PC-3 (cell line): ENCODE results near the gene CHODL. TPM values are rescaled to one million over a fixed set of nuclear protein-coding genes. Genes with fewer than 3 reads are reported as not detected.

Experiments used
- ATAC-seq: fragments of 200-7000 bp; cut with Tn5 transposase; 2 replicates; pipeline ENCODE4 v1.9.1; 2020; ENCODE audit warnings: mild to moderate bottlenecking, moderate library complexity
- BruUV-seq: library from RNA; stranded (reverse); fragments of 400-500 nt; replicated peaks from 2 replicates; lab custom pipeline; 2021; lab: Mats Ljungman, UMichigan
- CTCF ChIA-PET: fragments of 300-600 bp; sonication (Branson Sonifier 250); formaldehyde crosslinking; loops from one replicate; lab custom pipeline; 2022; ENCODE audit warnings: antibody characterized with exemption; lab: Charles Lee
- POLR2A ChIA-PET: fragments of 300-600 bp; sonication (Branson Sonifier 250); formaldehyde crosslinking; loops from one replicate; lab custom pipeline; 2022; ENCODE audit warnings: antibody characterized with exemption; ENCODE audit not compliant: unreplicated experiment; lab: Charles Lee
- DNase-seq: peaks from one replicate; pipeline ENCODE4 v3.0.0-alpha.2; 2015
- H2AFZ ChIP-seq: fragments of 300-600 bp; sonication (generic); 2 replicates; pipeline ENCODE4 v1.6.0; 2016; ENCODE audit warnings: antibody characterized with exemption, low read length
- H3F3A ChIP-seq: fragments of 300-600 bp; sonication (generic); one replicate; pipeline ENCODE4 v1.6.0; 2017; ENCODE audit warnings: antibody characterized with exemption, low read length, control low read depth, mild to moderate bottlenecking; ENCODE audit not compliant: unreplicated experiment
- H3K27ac ChIP-seq: fragments of 300-600 bp; sonication (generic); 2 replicates; pipeline ENCODE4 v1.5.1; 2016; ENCODE audit warnings: mild to moderate bottlenecking, low read length
- H3K27me3 ChIP-seq: fragments of 300-600 bp; sonication (generic); 2 replicates; pipeline ENCODE4 v1.6.1; 2016; ENCODE audit warnings: low read length, mixed read lengths
- H3K36me3 ChIP-seq: fragments of 300-600 bp; sonication (generic); 2 replicates; pipeline ENCODE4 v1.6.1; 2016; ENCODE audit warnings: low read depth, mixed run types, low read length, mixed read lengths
- H3K4me1 ChIP-seq: fragments of 300-600 bp; sonication (generic); 2 replicates; pipeline ENCODE4 v1.5.1; 2016; ENCODE audit warnings: low read length; ENCODE audit not compliant: insufficient read depth
- H3K4me2 ChIP-seq: fragments of 300-600 bp; sonication (generic); 2 replicates; pipeline ENCODE4 v1.6.0; 2016; ENCODE audit warnings: low read length
- H3K4me3 ChIP-seq: fragments of 300-600 bp; sonication (generic); 2 replicates; pipeline ENCODE4 v1.5.1; 2016; ENCODE audit warnings: mild to moderate bottlenecking, low read length, mixed read lengths
- H3K79me2 ChIP-seq: fragments of 300-600 bp; sonication (generic); 2 replicates; pipeline ENCODE4 v1.6.1; 2017; ENCODE audit warnings: low read length, mixed read lengths
- H3K9ac ChIP-seq: fragments of 300-600 bp; sonication (generic); 2 replicates; pipeline ENCODE4 v1.6.0; 2016; ENCODE audit warnings: mild to moderate bottlenecking, low read length
- H3K9me2 ChIP-seq: fragments of 300-600 bp; sonication (generic); replicated peaks from 2 replicates; pipeline ENCODE4 v1.6.1; 2016; ENCODE audit warnings: mixed run types, low read length, mixed read lengths
- H3K9me3 ChIP-seq: fragments of 300-600 bp; sonication (generic); 2 replicates; pipeline ENCODE4 v1.6.1; 2016; ENCODE audit warnings: low read length, mixed read lengths
- H4K20me1 ChIP-seq: fragments of 300-600 bp; sonication (generic); 2 replicates; pipeline ENCODE4 v1.6.1; 2016; ENCODE audit warnings: low read length, mixed read lengths
- EZH2 ChIP-seq: fragments of 300-600 bp; sonication (generic); IDR thresholded peaks from one replicate; pipeline ENCODE4 v1.6.1; 2017; ENCODE audit warnings: antibody characterized with exemption, mild to moderate bottlenecking, low read length; ENCODE audit not compliant: unreplicated experiment
- EZH2phosphoT487 ChIP-seq: fragments of 300-600 bp; sonication (generic); IDR thresholded peaks from 2 replicates; pipeline ENCODE4 v1.6.1; 2018; ENCODE audit warnings: mild to moderate bottlenecking, antibody characterized with exemption, low read length, borderline replicate concordance
- intact Hi-C: fragments of 100-400 bp; cut with micrococcal nuclease; formaldehyde crosslinking; loops from 2 replicates; pipeline ENCODE4 v1.9.0; 2023
- total RNA-seq: library from RNA; depleted of rRNA; stranded (reverse); fragments of >200 nt; gene quantifications from 2 replicates; pipeline ENCODE4 v1.2.3, GENCODE V29; 2014
- TF ChIP-seq, protein P1 (sequence below): fragments of 300-600 bp; sonication (generic); conservative IDR thresholded peaks from 2 replicates; pipeline ENCODE4 v1.5.1; 2017; ENCODE audit warnings: antibody characterized with exemption, low read depth, mild to moderate bottlenecking, low read length

Gene CHODL
- total RNA-seq, 1 experiment from 2014 or later: not detected

DNA sequence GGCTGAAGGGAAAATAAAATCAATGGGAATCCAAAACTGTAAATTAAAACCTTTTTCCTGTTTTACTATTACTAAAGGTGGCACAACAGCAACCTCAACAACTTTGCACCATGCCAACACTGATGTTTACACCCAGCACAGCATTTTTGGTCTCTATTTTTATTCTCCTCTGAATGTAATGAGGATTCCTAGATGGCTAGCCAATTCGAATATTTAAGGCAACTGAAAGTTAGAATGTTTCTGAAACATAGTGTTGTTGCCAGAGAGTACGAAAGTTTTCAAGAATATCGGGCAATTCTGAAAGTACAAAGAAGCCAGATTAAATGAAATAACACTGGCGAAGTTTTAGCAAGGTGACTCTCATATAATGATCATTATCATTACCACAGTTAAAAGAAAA, 40.7 kb downstream of the CHODL start:
- H3K4me1 ChIP-seq: no peaks in the 10 kb centered on the region
- no peak overlapping the region for H3K4me2 ChIP-seq
- ATAC-seq (no peak), DNase-seq (no peak)
- intact Hi-C loops: no loop called here
- H2AFZ ChIP-seq: no peak overlapping the region
- ChIA-PET CTCF (no interaction called here), POLR2A (no interaction called here)
- TF ChIP-seq, protein P1, sequence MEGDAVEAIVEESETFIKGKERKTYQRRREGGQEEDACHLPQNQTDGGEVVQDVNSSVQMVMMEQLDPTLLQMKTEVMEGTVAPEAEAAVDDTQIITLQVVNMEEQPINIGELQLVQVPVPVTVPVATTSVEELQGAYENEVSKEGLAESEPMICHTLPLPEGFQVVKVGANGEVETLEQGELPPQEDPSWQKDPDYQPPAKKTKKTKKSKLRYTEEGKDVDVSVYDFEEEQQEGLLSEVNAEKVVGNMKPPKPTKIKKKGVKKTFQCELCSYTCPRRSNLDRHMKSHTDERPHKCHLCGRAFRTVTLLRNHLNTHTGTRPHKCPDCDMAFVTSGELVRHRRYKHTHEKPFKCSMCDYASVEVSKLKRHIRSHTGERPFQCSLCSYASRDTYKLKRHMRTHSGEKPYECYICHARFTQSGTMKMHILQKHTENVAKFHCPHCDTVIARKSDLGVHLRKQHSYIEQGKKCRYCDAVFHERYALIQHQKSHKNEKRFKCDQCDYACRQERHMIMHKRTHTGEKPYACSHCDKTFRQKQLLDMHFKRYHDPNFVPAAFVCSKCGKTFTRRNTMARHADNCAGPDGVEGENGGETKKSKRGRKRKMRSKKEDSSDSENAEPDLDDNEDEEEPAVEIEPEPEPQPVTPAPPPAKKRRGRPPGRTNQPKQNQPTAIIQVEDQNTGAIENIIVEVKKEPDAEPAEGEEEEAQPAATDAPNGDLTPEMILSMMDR: no peak
- TF ChIP-seq EZH2phosphoT487 (no peak), EZH2 (no peak)
- BruUV-seq: no TSS peak
- H3K4me3 ChIP-seq: no peak overlapping the region
- no peaks in the 10 kb centered on the region for H3F3A ChIP-seq
- peaks cover 22% of the 10 kb centered on the region; the same call in 1 of the 2 replicates for H3K27me3 ChIP-seq
- H3K79me2 ChIP-seq: no peaks in the 10 kb centered on the region
- H3K9me3 ChIP-seq: 0 out of 2 replicates have a peak, but pooled peaks cover 3% of the 10 kb centered on the region
- no peak overlapping the region for H3K9ac ChIP-seq
- H3K9me2 ChIP-seq: no peaks in the 10 kb centered on the region
- no peak overlapping the region for H3K27ac ChIP-seq
- H4K20me1 ChIP-seq: no peaks in the 10 kb centered on the region
- no peaks in the 10 kb centered on the region for H3K36me3 ChIP-seq

DNA sequence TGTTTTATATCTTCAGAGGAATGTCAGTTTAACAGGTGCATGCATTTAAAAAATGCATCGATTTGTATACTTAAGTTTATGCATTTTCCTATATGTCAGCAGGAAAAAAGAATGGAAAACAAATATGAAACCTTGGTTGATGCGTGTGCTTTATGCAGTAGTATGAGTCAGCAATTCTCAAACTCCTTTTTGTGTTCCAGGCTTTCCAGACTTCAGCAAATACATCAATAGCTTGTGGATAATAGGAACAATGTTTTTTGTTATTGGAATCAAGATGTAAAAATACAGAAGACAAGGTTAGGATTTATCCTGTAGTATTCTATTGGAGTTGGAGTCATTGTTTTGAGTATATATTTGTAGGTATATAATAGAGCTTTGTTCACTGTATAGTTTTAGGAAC, 45.2 kb downstream of the CHODL start:
- Histone ChIP-seq H3K9me2 (no peaks in the 10 kb centered on the region), H3K9ac (no peak overlapping the region), H3K27ac (no peak overlapping the region), H3K79me2 (no peaks in the 10 kb centered on the region), H3K36me3 (no peaks in the 10 kb centered on the region), H3K27me3 (peaks cover 44% of the 10 kb centered on the region), H3K4me3 (no peak overlapping the region), H3K9me3 (no peaks in the 10 kb centered on the region), H3K4me2 (no peak overlapping the region), H2AFZ (no peak overlapping the region), H3F3A (no peaks in the 10 kb centered on the region), H3K4me1 (no peaks in the 10 kb centered on the region), H4K20me1 (no peaks in the 10 kb centered on the region)
- intact Hi-C loops: no loop called here
- DNase-seq (no peak), ATAC-seq (no peak)
- TF ChIP-seq, protein P1: no peak
- TF ChIP-seq EZH2phosphoT487 (no peak), EZH2 (no peak)
- no TSS peak for BruUV-seq
- CTCF ChIA-PET: no interaction called here
- POLR2A ChIA-PET: no interaction called here

DNA sequence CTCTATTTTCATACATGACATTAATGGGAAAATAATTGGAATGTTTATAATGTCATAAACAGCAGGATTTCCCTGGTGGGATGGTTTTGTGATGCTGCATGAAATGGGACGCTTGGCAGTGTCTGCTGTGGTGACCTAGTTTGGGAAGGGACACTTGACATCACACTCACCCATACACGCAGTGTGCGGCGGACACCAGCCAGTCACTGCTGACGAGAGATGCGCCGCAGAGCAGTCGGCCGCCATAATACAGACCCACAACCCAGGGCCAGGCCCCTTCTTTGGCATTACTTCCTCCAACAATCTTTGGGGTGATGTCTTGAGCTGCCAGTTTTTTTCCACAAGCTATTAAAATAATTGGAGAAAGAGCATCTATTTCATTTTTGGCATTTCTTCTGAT, 49.5 kb downstream of the CHODL start:
- intact Hi-C loops: no loop called here

More for the DNA sequence above, 49.5 kb downstream of the CHODL start:
- H2AFZ ChIP-seq: no peak overlapping the region
- ChIA-PET CTCF (interaction anchor here (0.6 kb wide), 1 partner anchor 627 kb away, joined by 3 read pairs; no protein-coding TSS in a partner anchor), POLR2A (no interaction called here)
- H3K36me3 ChIP-seq: no peaks in the 10 kb centered on the region
- no peak overlapping the region for H3K9ac ChIP-seq
- no peak overlapping the region for H3K27ac ChIP-seq
- H3K9me2 ChIP-seq: no peaks in the 10 kb centered on the region
- H3K9me3 ChIP-seq: no peaks in the 10 kb centered on the region
- no peaks in the 10 kb centered on the region for H4K20me1 ChIP-seq
- no peaks in the 10 kb centered on the region for H3K79me2 ChIP-seq
- no TSS peak for BruUV-seq
- no peaks in the 10 kb centered on the region for H3K4me1 ChIP-seq
- H3K27me3 ChIP-seq: peaks cover 48% of the 10 kb centered on the region
- ATAC-seq (no peak), DNase-seq (no peak)
- H3K4me2 ChIP-seq: no peak overlapping the region
- TF ChIP-seq, protein P1: no peak
- TF ChIP-seq EZH2: no peak
- TF ChIP-seq EZH2phosphoT487: no peak
- H3K4me3 ChIP-seq: no peak overlapping the region
- no peaks in the 10 kb centered on the region for H3F3A ChIP-seq
